ENCODE measurements around the gene C19orf33.

C19orf33 gene

DNA sequence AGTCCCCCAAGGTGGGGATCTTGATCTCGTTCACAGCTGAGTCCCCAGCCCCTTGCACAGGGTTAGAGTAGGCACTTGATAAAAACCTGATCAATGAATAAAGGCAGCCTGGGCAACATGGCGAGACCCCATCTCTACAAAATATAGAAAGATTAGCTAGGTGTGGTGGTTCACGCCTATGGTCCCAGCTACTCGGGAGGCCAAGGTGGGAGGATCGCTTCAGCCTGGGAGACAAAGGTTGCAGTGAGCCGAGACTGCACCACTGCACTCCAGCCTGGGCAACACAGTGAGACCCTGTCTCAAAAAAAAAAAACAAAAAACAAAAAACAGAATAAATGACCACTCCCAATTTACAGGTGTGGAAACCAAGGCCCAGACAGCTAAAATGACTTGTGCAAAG is 6.9 kb downstream of the C19orf33 start:
- Histone ChIP-seq H3K4me3 (ENCODE audit: low read depth in 1 of 2, low read length in 1 of 2) (no peak overlapping the region), H3K36me3 (peaks cover 35% of the 10 kb centered on the region), H3K27me3 (no peaks in the 10 kb centered on the region), H3K9me3 (no peaks in the 10 kb centered on the region), H3K4me1 (ENCODE audit: control insufficient read depth in 1 of 2, insufficient read depth in 1 of 2, low read depth in 1 of 2, low read length in 1 of 2) (peaks cover 15 to 27% of the 10 kb centered on the region in 2 experiments), H3K27ac (no peak overlapping the region)
- TF ChIP-seq, protein P1, sequence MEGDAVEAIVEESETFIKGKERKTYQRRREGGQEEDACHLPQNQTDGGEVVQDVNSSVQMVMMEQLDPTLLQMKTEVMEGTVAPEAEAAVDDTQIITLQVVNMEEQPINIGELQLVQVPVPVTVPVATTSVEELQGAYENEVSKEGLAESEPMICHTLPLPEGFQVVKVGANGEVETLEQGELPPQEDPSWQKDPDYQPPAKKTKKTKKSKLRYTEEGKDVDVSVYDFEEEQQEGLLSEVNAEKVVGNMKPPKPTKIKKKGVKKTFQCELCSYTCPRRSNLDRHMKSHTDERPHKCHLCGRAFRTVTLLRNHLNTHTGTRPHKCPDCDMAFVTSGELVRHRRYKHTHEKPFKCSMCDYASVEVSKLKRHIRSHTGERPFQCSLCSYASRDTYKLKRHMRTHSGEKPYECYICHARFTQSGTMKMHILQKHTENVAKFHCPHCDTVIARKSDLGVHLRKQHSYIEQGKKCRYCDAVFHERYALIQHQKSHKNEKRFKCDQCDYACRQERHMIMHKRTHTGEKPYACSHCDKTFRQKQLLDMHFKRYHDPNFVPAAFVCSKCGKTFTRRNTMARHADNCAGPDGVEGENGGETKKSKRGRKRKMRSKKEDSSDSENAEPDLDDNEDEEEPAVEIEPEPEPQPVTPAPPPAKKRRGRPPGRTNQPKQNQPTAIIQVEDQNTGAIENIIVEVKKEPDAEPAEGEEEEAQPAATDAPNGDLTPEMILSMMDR (IDR thresholded peaks at IDR 0.05) = no peak

DNA sequence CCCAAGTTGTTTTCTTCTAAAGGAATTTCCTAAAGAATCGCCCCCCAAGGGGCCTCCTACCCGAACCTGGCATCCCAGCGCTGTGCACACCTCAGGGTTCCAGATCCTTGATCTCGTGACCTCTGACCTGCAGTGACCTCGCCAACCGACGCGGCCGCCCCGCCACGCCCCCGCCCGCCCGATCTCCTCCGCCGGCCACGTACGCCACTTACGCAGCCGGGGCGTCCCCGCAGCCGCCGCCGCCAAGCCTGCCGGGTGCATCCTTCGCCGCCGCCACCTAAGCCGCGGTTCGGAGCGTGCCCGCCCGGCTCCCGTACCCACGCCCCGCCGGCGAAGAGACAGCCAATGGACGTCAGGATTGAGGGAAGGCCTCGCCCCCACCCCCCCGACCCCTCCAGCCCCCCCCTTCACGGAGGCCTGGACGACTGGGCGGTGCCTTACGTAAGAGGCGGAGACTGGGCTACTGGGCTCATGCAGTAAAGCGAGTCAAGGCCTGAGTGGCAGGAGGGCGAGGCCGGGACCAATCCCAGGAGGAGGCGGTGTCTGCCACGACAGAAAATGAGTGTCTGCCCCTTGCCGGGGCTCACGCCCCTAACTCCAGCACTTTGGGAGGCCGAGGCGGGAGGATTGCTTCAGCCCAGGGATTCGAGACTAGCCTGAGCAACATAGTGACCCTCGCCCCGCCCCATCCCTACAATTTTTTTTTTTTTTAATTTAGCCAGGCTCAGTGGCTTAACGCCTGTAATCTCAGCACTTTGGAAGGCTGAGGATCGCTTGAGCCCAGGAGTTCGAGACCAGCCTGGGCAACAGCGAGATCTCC is 11.8 kb downstream of the C19orf33 start, which contains the start of gene YIF1B:
Gene YIF1B, minus strand, starts transcription at position 291 of the 820 bp plus-strand sequence. Its CDS starts 30 bp downstream, at position 261.
- Histone ChIP-seq H3K27ac (peak within 1 kb of the TSS; percentile 97), H3K27me3 (no peaks in the 10 kb centered on the region), H3K4me1 (ENCODE audit: control insufficient read depth in 1 of 2, insufficient read depth in 1 of 2, low read depth in 1 of 2, low read length in 1 of 2) (peaks cover 60 to 76% of the 10 kb centered on the region in 2 experiments), H3K36me3 (no peaks in the 10 kb centered on the region), H3K9me3 (no peaks in the 10 kb centered on the region), H3K4me3 (ENCODE audit: low read depth in 1 of 2, low read length in 1 of 2) (peak within 1 kb of the TSS; percentile 72 to 77)
- TF ChIP-seq, protein P1 (IDR thresholded peaks at IDR 0.05) = peak; percentile 57

DNA sequence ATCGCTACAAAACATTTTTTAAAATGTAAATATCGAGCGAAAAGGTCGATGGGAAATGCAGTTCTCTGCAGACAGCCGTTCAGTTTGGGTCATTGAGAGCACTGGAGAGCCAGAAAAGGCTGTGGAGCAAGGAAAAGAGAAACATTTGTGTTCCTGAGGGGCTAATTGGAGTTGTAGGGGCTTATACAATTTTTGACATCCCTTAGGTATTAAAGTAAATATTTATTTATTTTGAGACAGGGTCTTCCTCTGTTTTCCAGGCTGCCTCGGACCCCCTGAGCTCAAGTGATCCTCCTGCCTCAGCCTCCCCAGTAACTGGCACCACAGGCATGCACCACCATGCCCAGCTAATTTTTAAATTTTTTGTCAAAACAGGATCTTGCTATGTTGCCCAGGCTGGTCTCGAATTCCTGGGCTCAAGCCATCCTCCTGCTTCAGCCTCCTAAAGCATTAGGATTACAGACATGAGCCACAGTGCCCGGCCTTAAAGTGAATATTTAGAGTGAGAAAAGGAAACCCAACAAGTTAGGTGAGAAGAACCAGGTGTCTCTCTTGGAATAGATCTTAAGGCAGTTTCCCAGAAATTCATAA is 12.5 kb downstream of the C19orf33 start:
- H3K27ac ChIP-seq = peak overlapping the region; percentile 97
- H3K9me3 ChIP-seq = no peaks in the 10 kb centered on the region
- TF ChIP-seq, protein P1 (IDR thresholded peaks at IDR 0.05) = no peak
- no peaks in the 10 kb centered on the region for H3K36me3 ChIP-seq
- H3K4me1 ChIP-seq (ENCODE audit: control insufficient read depth in 1 of 2, insufficient read depth in 1 of 2, low read depth in 1 of 2, low read length in 1 of 2) = peaks cover 67 to 83% of the 10 kb centered on the region in 2 experiments
- H3K27me3 ChIP-seq = no peaks in the 10 kb centered on the region
- H3K4me3 ChIP-seq (ENCODE audit: low read depth in 1 of 2, low read length in 1 of 2) = peak overlapping the region; percentile 72 to 77

DNA sequence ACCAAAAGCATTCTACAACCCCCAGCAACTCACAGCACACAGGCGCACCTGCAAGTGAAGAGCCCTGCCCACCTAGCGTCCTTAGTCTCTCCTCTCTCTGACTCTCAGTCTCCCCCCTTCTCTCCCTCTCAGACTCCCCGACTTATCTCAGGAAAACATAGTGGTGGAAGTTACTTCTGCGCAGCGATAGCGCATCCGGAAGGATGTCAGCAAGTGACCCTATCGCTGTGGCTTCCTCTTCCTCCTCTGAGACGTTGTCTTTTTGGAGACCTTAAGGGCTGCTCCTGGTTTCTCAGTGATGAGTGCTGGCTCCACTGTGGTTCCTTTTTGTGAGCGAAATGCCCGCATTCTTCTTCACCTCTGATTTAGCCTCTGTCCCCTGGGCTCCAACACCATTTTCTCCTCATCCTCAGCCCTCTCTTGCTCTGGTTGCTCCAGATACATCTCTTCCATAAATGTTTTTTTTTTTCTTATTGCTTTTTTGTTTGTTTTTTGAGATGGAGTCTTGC is 13.1 kb downstream of the C19orf33 start:
- TF ChIP-seq, protein P1 (IDR thresholded peaks at IDR 0.05) = no peak
- no peaks in the 10 kb centered on the region for H3K9me3 ChIP-seq
- H3K4me3 ChIP-seq (ENCODE audit: low read depth in 1 of 2, low read length in 1 of 2) = peak overlapping the region; percentile 72 to 77
- peak overlapping the region; percentile 97 for H3K27ac ChIP-seq
- H3K27me3 ChIP-seq = no peaks in the 10 kb centered on the region
- H3K36me3 ChIP-seq = no peaks in the 10 kb centered on the region
- peaks cover 69 to 84% of the 10 kb centered on the region in 2 experiments for H3K4me1 ChIP-seq (ENCODE audit: control insufficient read depth in 1 of 2, insufficient read depth in 1 of 2, low read depth in 1 of 2, low read length in 1 of 2)

DNA sequence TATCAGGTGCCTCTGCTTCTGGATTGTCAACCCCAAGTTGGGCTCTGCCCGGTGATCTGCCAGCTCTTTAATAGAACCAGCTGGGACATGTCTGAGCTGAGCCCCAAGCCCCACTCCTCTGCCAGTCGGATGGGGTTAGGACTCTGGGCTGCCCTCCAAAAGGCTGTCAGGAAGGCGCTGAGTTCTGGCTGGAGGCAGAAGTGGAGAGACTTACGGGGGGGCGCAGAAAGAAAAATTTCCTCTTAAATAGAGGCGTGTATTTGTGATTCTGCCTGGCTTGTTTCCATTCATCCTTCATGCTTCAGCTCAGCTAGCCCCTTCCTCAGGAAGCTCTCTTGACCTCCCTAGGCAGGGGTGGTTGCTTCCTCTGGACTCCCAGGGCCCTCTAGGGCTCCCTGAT is 14.6 kb downstream of the C19orf33 start:
- TF ChIP-seq, protein P1 (IDR thresholded peaks at IDR 0.05) = no peak
- Histone ChIP-seq H3K4me3 (ENCODE audit: low read depth in 1 of 2, low read length in 1 of 2) (peak overlapping the region in 1 of 2 experiments; percentile 89), H3K36me3 (no peaks in the 10 kb centered on the region), H3K9me3 (no peaks in the 10 kb centered on the region), H3K27ac (peak overlapping the region; percentile 97), H3K4me1 (ENCODE audit: control insufficient read depth in 1 of 2, insufficient read depth in 1 of 2, low read depth in 1 of 2, low read length in 1 of 2) (peaks cover 61 to 69% of the 10 kb centered on the region in 2 experiments), H3K27me3 (no peaks in the 10 kb centered on the region)
